ENCODE data around the gene DNAH14.

Gene DNAH14

GRCh38 chr1:225428881-225429455 lies 499.5 kb downstream of the DNAH14 start:
- DNase-seq (ENCODE audit: low spot score), result no peak

DNA sequence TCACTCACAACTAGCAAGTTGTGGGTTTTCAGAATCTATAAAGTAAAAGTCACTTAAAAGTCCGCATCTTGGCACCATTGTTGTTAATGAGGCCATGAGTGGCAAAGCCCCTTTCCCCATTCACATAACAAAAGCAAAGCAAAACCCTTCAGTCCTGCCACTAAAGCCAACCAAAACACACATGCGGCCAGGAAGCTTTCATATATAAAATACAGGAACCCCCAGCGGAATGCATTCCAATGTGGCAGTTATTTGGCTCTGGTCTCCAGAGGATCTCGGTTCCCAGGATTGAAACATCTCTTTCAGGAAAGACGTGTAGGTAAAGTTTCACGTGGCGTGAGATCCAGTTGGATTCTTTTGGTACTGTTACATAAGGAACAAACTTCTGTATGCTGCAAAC lies 500.8 kb downstream of the DNAH14 start:
- no peak for DNase-seq (ENCODE audit: low spot score)

- DNase-seq (ENCODE audit: low spot score), result no peak
Observed at GRCh38 chr1:225431081-225431863, 501.8 kb downstream of the DNAH14 start.

- no peak for DNase-seq (ENCODE audit: low spot score)
Observed at GRCh38 chr1:225434046-225434445, 504.6 kb downstream of the DNAH14 start.

GRCh38 chr1:225435076-225435475 lies 505.6 kb downstream of the DNAH14 start:
- no peak for DNase-seq (ENCODE audit: low spot score)

- DNase-seq (ENCODE audit: low spot score), result no peak
Observed at GRCh38 chr1:225435487-225435886, 506.0 kb downstream of the DNAH14 start.

DNA sequence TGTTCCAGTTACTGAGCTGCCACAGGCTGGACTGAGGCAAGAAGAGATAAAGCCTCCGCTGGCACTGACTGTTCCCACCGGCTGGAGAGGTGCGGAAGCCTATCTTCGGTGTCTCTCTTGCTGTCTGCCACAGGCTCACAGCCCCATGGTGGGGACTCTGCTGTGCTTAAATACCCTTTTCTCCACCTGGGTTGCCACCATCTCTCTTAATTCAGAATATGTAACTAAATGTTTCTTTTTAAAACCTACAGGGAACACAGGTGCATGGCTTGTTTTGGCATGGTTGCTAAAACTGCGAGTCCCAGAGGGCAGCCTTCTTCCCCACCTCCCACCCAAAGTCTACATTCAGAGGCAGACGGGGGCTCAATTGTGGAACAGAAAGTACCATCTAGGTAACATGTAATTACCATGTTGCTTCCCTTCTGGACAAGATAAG lies 506.5 kb downstream of the DNAH14 start:
- DNase-seq (ENCODE audit: low spot score), result no peak

- no peak for DNase-seq (ENCODE audit: low spot score)
Observed at GRCh38 chr1:225437710-225438437, 508.4 kb downstream of the DNAH14 start.

DNA sequence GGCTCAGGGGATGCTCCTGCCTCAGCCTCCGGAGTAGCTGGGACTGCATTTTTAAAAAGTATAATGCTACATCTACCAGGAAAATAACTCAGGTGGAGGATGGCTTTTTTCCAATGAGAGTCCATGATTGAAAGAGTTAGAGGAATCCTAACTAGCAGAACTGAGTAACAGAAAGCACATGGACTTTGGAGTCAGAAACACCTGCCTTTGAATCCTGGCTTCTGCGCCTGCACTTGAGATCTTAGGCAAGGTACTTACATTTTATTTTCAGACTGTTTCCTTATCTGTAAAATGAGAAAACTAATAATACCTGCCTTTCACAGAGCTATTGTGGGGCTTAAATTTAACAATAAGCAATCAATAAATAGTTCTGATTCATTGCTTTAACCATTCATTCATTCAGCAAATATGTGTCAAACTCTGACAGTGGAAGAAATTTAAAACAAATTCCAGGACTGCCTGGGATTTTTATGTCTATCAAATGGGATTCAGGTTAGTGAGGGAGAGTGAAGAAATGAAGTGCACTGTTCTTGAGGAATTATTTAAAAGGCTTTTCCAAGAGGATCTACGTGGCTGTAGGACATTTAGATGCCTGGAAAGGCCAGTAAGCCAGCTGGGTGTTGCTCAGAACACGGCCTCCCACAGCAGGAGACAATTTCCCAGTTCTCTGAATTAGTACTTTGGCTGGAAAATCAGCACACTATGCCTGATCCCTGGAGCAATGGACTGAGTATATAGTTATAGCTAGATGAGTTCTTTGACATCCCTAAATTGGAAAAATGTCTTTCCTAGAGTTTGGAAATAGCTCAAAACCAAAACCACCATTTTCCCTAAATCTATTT lies 511.1 kb downstream of the DNAH14 start:
- no peak for DNase-seq (ENCODE audit: low spot score)

DNA sequence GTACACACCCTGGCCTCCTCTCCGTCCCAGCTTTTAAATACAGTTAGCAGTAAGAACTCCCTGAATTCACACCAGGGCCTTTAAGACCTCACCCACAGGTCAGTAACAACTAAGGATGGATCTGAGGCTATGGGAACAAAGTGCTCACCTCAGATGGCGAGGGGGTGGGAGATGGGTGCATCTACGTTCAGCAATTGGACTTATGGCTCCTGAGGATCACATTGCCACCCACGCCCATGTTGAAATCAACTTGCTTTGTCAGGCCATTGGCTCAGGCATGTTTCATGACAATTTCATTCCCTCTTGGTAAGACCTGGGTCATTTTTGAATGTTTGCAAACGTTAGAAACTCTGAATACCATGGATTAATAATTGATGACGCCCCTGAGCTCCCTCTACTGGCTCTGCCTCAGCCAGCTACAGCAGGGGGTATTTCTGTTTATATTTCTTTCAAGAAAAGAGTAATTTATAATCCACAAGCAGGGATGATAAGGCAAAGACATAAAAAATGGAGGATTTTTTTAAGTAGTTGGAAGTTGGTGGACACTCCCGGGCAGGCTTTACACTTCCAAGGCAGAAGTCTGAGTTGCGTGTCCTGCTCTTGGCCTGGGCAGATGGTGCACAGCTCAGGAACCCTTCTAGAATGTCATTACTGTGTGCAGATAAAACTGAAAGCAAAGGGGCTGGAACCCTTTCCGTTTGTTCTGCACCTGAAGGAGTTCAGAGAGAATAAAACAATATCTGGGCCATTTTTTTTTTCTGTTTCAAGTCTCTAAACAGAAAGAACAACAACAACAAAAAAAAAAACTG lies 512.0 kb downstream of the DNAH14 start:
- no peak for DNase-seq (ENCODE audit: low spot score)

DNA sequence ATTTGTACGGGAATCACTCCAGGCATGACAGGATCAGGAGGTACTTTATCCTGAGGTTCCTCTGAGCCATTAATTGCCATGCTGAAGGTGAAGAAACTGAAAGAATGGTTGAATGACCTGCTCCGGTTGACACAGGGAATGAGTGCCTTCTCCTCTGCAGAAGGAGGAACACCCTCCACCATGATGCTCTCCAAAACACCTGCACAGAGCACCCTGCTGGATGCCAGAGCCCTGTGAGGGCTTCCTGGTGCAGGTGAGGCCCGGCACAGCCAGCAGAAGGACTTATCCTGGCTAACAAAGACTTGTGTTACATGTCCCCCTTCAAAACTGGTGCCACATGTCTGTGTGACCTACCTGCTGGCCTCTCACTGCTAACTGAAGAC lies 512.6 kb downstream of the DNAH14 start:
- no peak for DNase-seq (ENCODE audit: low spot score)

DNA sequence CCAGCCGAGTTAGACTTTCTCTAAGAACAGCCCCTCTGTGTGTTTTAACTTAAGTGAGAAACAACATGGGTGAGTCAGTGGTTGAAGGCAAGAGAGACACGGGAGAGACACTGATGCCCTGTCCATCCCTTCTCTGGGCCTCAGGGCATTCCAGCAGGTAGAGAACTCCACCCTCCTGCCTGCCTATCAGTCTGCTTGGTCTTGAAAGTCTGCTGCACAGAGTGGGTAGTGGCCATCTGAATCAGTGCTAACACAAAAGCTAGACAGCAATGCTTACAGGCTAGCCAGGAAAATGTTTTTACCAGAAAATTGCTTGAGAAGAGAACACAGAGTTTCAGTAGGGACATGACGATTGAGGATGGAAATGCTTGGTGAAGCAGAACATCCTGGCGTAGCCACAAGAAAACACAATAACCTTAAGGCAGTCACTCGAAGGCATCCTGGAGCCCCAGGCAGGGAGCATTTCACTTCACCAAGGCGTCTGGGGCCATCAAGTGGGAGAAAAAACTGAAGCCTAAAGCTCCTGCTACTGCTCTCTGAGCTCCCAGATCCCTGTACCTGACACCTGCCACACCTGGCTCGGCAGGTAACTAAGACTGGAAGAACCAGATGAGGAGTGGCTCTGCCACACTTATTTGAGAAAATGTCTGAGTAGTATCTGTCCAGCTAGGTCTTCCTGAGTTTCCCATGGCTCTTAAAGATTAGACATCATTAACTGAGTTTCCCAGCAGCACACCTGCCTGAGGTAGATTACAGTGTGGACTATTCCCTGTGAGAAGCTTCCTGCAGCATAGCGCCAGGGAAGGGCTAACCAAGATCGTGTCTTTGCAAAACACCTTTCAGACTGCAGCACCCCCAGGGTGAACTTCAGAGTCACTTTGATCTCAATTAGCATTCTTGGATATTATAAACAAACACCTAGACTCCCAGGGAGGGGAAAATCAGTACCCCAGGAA lies 516.4 kb downstream of the DNAH14 start:
- DNase-seq (ENCODE audit: low spot score), result no peak

DNA sequence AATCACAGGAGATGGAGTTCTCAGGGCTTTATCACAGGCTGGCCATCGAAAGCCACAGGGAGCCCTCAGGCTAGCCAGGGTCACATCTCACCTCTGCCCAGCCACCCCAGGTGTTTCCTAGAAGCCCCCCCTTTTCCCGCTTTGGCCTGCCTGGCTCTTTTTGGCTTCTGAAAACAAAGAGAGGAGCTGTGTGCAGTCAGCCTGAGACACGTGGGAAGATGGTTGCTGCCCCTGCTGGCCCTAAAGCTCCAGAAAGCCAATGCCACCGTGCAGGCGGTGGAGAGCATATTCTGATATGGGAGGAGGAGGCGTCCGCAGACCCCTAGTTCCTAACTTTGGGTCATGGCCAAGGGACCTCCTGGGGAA lies 517.1 kb downstream of the DNAH14 start:
- DNase-seq (ENCODE audit: low spot score), result no peak

- no peak for DNase-seq (ENCODE audit: low spot score)
Observed at GRCh38 chr1:225446981-225447615, 517.6 kb downstream of the DNAH14 start.

DNA sequence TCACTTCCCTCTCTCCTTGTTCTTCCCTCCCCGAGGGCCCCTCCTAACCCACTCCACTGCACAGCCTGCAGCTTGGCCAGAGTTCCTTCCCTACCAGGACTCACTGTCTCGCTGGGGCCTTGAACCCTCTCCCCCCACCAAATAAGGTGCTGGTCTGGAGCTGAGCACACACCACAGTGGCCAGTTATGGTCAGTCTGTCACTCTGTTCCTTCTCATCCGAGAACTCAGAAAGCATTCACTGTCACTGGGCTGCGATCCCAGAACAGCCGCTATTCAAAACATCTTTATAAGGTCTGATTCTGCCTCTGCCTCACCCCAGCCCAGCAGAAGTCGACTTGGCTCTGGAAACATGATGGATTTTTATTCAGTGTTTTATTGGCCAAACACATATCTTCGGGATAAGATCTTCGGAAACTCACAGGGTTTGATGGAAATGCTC lies 518.2 kb downstream of the DNAH14 start:
- peak; percentile 84 for DNase-seq (ENCODE audit: low spot score)

DNA sequence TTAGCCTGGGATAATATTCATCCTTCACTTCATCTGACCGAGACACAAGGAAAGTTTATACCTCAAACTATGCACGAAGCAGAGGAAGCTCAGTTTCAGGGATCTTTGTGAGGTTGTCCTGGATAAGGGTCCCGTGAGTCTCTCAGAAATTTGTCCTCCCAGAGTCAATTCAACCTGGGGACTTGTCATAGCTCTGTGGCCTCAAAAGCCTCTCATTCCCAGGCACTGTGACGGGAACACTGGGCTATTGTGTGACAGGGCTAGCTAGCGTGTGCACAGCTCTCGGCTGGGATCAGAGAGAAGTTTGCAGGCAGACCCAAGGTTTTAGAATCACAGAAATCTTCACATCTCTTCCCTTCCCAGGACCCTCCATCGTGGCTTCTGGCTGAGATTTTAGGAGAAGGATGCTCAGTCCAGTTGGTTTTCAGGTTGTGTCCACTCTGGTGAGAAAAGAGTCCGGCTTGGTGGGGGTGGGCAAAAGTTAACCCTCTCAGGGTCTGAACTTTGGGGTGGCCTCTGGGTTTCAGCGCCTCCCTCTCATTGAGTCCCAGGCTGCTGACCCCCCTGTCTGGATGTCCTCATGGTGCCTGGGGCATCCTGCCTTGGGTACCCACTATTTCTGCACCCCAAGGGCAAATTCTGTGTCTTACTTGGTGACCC lies 518.8 kb downstream of the DNAH14 start:
- DNase-seq (ENCODE audit: low spot score), result peak; percentile 84
